ENCODE results near the gene C5orf63. TPM values are rescaled to one million over a fixed set of nuclear protein-coding genes. Genes with fewer than 3 reads are reported as not detected.
A peak's percentile ranks its signal among the peaks of the same experiment; 100 is the strongest.

Gene C5orf63
- total RNA-seq, 4 donors from 2014 or later = 2.1 to 3.6 (median 3.3) TPM

- no peak for DNase-seq
- in situ Hi-C loops (cut with MboI; ENCODE audit: low sequenced_read_pairs in 4 of 4) (no loop called here), intact Hi-C loops (cut with DNase I; ENCODE audit: low total_unique reads) (no loop called here)
- H3K4me3 ChIP-seq = no peak overlapping the region
- ATAC-seq = peak; percentile 62 to 78
- no peaks in the 10 kb centered on the region for H3K9me3 ChIP-seq
- no peaks in the 10 kb centered on the region for H3K27me3 ChIP-seq
- no peaks in the 10 kb centered on the region for H3K36me3 ChIP-seq
- H3K4me1 ChIP-seq = peaks cover 32 to 47% of the 10 kb centered on the region in 2 donors
- TF ChIP-seq POLR2A (IDR thresholded peaks at IDR 0.05) = peak in 1 of 2 donors; percentile 13
- no peak for TF ChIP-seq CTCF (IDR thresholded peaks at IDR 0.05 in 4 of 5, conservative IDR thresholded peaks at IDR 0.05 in 1 of 5)
- peak overlapping the region in 3 of 4 donors; percentile 39 to 51 (median 44) for H3K27ac ChIP-seq
Observed at GRCh38 chr5:127011961-127012644, 61.2 kb downstream of the C5orf63 start.

- H3K4me1 ChIP-seq = peaks cover 41 to 47% of the 10 kb centered on the region in 2 donors
- no peak overlapping the region for H3K4me3 ChIP-seq
- DNase-seq (no peak), ATAC-seq (no peak)
- in situ Hi-C loops (cut with MboI; ENCODE audit: low sequenced_read_pairs in 4 of 4) = no loop called here
- no peaks in the 10 kb centered on the region for H3K36me3 ChIP-seq
- no peaks in the 10 kb centered on the region for H3K9me3 ChIP-seq
- peak overlapping the region in 3 of 4 donors; percentile 39 to 51 (median 44) for H3K27ac ChIP-seq
- intact Hi-C loops (cut with DNase I; ENCODE audit: low total_unique reads) = no loop called here
- no peaks in the 10 kb centered on the region for H3K27me3 ChIP-seq
- TF ChIP-seq CTCF (IDR thresholded peaks at IDR 0.05 in 4 of 5, conservative IDR thresholded peaks at IDR 0.05 in 1 of 5) = no peak
- no peak for TF ChIP-seq POLR2A (IDR thresholded peaks at IDR 0.05)
Observed at GRCh38 chr5:127011153-127011552, 62.1 kb downstream of the C5orf63 start.

- no peaks in the 10 kb centered on the region for H3K9me3 ChIP-seq
- no peaks in the 10 kb centered on the region for H3K36me3 ChIP-seq
- ATAC-seq (peak in 1 of 2 donors; percentile 40), DNase-seq (no peak)
- no peaks in the 10 kb centered on the region for H3K27me3 ChIP-seq
- intact Hi-C loops (cut with DNase I; ENCODE audit: low total_unique reads) (no loop called here), in situ Hi-C loops (cut with MboI; ENCODE audit: low sequenced_read_pairs in 4 of 4) (no loop called here)
- H3K27ac ChIP-seq = peak overlapping the region in 3 of 4 donors; percentile 44 to 63 (median 51)
- H3K4me1 ChIP-seq = peaks cover 41 to 47% of the 10 kb centered on the region in 2 donors
- no peak overlapping the region for H3K4me3 ChIP-seq
- TF ChIP-seq CTCF (IDR thresholded peaks at IDR 0.05 in 4 of 5, conservative IDR thresholded peaks at IDR 0.05 in 1 of 5) = no peak
- no peak for TF ChIP-seq POLR2A (IDR thresholded peaks at IDR 0.05)
Observed at GRCh38 chr5:127010362-127010761, 62.9 kb downstream of the C5orf63 start.

GRCh38 chr5:127009784-127010183, 63.5 kb downstream of the C5orf63 start:
- ATAC-seq (no peak), DNase-seq (no peak)
- H3K4me3 ChIP-seq = no peak overlapping the region
- no peaks in the 10 kb centered on the region for H3K36me3 ChIP-seq
- no peaks in the 10 kb centered on the region for H3K9me3 ChIP-seq
- no peak for TF ChIP-seq POLR2A (IDR thresholded peaks at IDR 0.05)
- no peak for TF ChIP-seq CTCF (IDR thresholded peaks at IDR 0.05 in 4 of 5, conservative IDR thresholded peaks at IDR 0.05 in 1 of 5)
- H3K27ac ChIP-seq = peak overlapping the region in 3 of 4 donors; percentile 44 to 63 (median 51)
- intact Hi-C loops (cut with DNase I; ENCODE audit: low total_unique reads) = no loop called here
- H3K4me1 ChIP-seq = peaks cover 41 to 47% of the 10 kb centered on the region in 2 donors
- in situ Hi-C loops (cut with MboI; ENCODE audit: low sequenced_read_pairs in 4 of 4) = no loop called here
- H3K27me3 ChIP-seq = no peaks in the 10 kb centered on the region

Data from gastrocnemius medialis (tissue), 4 donors.